NCI-H2171 (cell line): ENCODE data around the gene GPC6.
A peak's percentile ranks its signal among the peaks of the same experiment; 100 is the strongest.

Experiments used
- DNase-seq: peaks from one replicate; lab custom pipeline; 2025; lab: John Stamatoyannopoulos, UW

The GPC6 gene

GRCh38 chr13:93843082-93843481 is 616.5 kb downstream of the GPC6 start:
- no peak for DNase-seq

DNA sequence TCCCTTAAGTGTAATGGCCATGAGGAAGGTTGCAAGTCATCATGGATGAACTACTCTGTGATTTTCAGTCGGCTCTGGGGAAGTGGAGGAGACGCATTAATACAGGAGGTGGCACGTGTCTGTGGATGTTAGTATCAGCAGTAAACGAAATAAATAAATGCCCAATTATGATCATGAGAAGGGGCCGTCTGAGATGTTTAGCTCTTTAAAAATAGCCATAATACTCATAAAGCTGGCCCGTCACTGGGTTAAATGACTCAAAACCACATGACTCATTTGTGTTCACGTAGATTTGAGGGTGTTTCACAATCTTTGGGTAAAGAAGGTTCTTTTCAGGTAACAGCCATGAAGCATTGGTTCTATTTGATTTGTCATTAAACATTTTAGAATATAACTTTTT is 620.6 kb downstream of the GPC6 start:
- DNase-seq, result no peak

GRCh38 chr13:93848247-93848646 is 621.6 kb downstream of the GPC6 start:
- DNase-seq, result no peak

- no peak for DNase-seq
Observed at GRCh38 chr13:93851236-93851635, 624.6 kb downstream of the GPC6 start.

- DNase-seq, result no peak
Observed at GRCh38 chr13:93853912-93854311, 627.3 kb downstream of the GPC6 start.

- DNase-seq, result no peak
Observed at GRCh38 chr13:93857126-93857525, 630.5 kb downstream of the GPC6 start.

DNA sequence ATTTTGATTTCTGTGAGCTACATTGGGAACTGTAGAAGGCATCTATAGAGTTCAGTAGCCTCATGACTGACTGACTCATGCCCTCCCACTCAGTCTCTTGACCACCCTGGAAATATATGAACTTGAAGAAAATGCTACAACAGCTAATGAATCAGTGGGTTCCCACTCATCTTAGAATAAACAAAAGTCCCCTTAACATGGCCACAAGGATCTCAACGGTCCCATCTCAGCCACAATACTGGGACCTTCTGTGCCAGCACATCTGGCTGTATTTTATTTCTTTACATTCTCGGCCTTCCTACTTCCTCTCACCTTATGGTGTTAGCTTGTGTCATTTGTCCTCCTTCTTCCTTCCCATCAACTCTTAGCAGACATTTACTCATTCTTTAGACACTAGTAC is 633.1 kb downstream of the GPC6 start:
- DNase-seq, result no peak

DNA sequence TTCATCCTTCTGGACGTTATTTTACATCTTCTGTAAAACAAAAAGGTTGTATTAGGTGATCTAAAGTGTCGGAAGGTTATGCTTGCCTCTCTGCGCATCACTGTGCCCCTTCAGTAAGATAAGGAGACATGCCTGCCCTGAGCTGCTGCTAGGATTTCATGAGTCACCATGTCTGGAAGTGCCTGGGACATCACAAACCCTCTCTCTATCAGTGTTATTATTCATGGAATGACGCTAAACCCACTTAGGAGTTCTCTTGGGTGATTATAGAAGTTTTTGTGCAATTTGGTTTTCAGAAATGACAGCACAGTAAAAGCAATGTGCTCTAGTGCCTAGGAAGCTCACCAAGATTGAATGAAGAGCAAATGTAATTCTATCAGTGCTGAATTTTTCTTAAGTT is 635.2 kb downstream of the GPC6 start:
- no peak for DNase-seq

DNA sequence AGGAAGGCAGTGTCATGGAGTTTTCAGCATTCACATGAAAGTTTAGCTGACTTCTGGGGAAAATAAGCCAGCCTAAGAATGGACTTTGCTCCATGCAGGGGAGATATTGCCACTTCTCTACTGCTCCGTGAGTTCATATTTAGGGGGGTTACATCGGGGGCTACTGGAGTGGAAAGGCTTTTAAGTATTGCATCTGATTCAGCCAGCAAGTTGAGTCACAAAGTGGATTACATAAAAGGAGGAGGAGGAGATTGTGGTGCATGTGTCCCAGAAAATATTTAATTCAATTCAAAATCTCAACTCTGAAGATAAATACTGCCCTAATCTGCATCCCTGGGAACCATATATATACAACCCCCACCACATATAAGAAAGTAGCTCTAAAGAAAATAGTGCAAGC is 635.7 kb downstream of the GPC6 start:
- DNase-seq, result no peak

- no peak for DNase-seq
Observed at GRCh38 chr13:93865235-93865634, 638.6 kb downstream of the GPC6 start.

DNA sequence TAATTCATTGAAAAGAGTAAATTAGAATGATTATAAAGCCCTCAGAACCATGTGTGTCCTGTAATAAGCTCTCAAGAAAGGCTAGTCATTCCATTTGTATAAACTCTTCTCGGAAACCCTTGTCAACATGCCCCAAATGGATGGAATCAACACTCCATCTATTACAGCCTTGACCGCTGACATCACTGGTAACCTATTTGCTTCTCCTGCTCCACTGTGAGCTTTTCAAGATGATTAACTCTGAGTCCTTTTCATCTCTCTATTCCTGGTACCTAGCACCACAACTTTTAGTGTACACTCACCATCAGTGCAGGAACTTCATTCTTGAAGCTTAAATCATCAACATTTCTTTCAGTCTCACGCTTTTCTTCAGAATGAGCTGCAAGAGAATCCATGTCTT is 640.9 kb downstream of the GPC6 start:
- DNase-seq, result no peak

- DNase-seq, result no peak
Observed at GRCh38 chr13:93872376-93872775, 645.8 kb downstream of the GPC6 start.

DNA sequence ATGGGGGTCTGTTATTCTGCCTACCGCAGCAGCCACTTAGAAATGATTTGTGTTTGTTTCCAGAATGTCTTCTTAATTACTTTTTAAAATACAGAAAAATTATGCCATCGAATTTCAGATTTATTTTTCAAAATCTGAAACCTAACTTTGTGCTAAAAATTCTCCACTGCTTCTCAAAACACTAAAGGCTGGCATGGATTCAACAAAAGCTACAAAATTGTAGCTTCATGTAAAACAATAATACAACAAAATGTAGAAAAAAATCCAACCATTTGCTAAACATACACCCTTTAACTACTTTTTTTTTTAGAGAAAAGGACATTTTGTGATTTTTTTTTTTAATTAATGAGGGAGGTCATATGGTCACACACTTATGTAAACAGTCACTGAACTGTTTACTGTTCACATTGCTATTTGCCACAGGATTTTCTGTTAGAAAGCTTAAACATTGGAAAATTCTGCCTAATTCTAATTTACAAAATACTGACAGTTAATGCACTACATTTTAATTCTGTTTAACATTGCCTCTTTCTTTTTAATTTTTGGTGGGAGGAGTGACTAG is 646.3 kb downstream of the GPC6 start:
- no peak for DNase-seq

- DNase-seq, result no peak
Observed at GRCh38 chr13:93875547-93875946, 648.9 kb downstream of the GPC6 start.

GRCh38 chr13:93876236-93876635 is 649.6 kb downstream of the GPC6 start:
- DNase-seq, result no peak

DNA sequence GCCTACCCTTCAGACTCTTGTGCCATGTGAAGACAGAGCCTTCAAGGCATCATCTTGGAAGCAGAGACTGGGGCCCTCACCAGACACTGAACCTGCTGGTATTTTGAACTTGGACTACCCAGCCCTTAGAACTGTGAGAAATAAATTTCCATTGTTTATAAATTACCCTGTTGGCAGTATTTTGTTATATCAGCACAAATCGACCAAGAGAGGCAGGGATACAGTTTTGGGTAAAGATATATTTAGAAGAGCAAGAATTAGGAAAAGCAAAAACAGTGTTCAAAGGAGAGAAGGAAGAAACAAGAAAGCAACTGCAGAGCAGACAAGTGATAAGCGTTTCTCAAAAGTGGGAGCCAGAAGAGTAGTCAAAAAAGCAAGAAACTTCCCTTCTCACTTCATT is 652.1 kb downstream of the GPC6 start:
- no peak for DNase-seq

DNA sequence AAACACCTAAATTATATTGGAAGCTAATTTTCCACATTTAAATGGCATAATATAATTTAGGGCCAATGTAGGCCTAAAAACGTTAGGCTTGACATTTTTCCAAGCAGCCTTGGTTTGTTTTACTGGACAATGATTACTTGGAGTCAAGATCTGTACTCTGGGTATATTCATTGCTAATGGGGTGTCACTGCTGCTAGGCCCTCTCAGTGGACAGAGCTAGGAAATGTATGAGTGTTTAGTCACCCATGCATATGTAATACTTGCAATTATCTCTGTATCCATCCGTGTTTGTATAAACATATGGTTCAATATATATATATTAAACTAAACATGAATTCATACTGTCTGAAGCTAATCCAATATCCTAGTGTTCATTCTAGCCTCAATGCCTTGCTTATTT is 654.8 kb downstream of the GPC6 start:
- no peak for DNase-seq

GRCh38 chr13:93882086-93882651 is 655.6 kb downstream of the GPC6 start:
- no peak for DNase-seq

DNA sequence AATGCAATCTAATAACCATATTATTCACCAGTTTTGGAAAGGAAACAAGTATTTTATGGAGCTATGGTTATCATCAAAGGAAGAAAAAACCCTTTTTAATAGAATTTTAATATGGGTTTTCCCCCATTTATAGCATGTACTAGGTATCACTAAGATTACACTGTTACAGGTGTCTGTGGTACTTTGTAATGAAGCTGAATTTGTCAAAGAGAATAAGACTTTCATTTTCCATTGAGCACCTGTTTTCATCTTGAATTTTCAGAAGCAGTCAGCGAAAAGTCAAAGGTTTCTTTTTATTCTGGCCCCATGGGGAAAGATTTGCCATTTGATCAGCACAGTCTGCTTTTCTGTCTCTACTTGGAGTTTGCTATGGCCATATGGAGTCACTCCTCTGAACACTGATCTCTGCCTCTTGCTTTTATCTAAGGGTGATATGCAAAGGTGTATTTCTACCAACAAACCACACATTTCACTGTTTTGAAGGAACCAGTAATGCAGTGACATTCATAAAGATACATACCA is 662.9 kb downstream of the GPC6 start:
- DNase-seq, result peak; percentile 62

DNA sequence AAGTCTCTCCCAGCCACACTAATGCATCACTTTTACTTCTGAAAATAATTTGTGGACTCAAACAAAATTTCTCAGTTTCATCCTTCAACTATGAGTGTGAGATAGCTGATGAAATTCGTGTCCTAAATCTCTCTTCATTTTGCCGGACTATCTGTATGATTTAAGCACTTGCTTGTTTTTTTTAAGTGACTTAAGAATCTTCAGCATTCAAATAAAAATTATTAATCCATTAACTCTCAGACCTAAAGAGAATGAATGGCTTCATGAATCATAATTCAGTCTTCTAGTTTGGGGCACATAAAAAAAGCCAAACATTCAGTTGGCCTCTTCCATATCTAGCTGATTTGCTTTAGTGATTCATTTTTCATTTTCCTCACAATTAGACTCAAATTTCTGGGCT is 673.4 kb downstream of the GPC6 start:
- no peak for DNase-seq

- DNase-seq, result no peak
Observed at GRCh38 chr13:93900731-93901130, 674.1 kb downstream of the GPC6 start.

GRCh38 chr13:93903909-93904308 is 677.3 kb downstream of the GPC6 start:
- DNase-seq, result no peak

- no peak for DNase-seq
Observed at GRCh38 chr13:93915269-93915809, 688.7 kb downstream of the GPC6 start.
